Upper lobe of left lung (tissue), 4 donors: ENCODE data around the gene PPP2R2D.

ENCODE experiments used
- POLR2A ChIP-seq, 4 donors: fragments of 450-650 bp; IDR thresholded peaks; one replicate each; pipeline ENCODE4 v1.5.1; 2016 to 2017; ENCODE audit warnings: antibody characterized with exemption in 4 of 4, mild to moderate bottlenecking in 2 of 4
- POLR2AphosphoS5 ChIP-seq, 2 donors: sonication (generic); formaldehyde crosslinking; IDR thresholded peaks; one replicate each; pipeline ENCODE4 v1.5.1; 2017; ENCODE audit warnings: antibody characterized with exemption in 2 of 2
- TF ChIP-seq, protein P1 (sequence below), 6 experiments: fragments of 450-650 bp in 4 of 6; fragments of 200-600 bp in 2 of 6; sonication (generic) in 2 of 6; IDR thresholded peaks; one replicate each; pipeline ENCODE4 v1.5.1; 2016 to 2019; ENCODE audit warnings: antibody characterized with exemption in 6 of 6

DNA sequence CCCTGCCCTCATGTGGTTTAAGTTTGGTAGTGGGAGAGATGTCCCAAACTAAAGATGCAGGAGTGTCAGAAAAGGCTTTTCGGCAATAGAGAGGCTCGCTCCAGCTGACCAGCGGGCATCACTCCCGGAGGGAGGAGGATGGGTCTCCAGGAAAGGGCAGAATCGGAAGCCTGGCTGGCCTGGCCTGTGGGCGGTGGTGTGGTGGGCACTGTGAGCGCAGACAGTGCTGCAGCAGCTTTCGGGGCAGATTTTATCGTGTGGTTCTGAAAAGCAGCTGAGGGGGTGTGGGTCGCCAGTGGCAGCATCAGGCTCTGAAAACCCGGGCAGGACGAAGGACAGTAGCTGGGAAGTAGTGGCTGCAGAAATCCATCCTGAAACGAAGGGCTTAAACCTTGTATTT lies 68.1 kb downstream of the PPP2R2D start:
- TF ChIP-seq, protein P1, sequence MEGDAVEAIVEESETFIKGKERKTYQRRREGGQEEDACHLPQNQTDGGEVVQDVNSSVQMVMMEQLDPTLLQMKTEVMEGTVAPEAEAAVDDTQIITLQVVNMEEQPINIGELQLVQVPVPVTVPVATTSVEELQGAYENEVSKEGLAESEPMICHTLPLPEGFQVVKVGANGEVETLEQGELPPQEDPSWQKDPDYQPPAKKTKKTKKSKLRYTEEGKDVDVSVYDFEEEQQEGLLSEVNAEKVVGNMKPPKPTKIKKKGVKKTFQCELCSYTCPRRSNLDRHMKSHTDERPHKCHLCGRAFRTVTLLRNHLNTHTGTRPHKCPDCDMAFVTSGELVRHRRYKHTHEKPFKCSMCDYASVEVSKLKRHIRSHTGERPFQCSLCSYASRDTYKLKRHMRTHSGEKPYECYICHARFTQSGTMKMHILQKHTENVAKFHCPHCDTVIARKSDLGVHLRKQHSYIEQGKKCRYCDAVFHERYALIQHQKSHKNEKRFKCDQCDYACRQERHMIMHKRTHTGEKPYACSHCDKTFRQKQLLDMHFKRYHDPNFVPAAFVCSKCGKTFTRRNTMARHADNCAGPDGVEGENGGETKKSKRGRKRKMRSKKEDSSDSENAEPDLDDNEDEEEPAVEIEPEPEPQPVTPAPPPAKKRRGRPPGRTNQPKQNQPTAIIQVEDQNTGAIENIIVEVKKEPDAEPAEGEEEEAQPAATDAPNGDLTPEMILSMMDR (IDR thresholded peaks at IDR 0.05): no peak
- TF ChIP-seq POLR2AphosphoS5 (IDR thresholded peaks at IDR 0.05) (no peak), POLR2A (IDR thresholded peaks at IDR 0.05) (no peak)
